Measurements from ENCODE around the gene TSPAN11.

The TSPAN11 gene

DNA sequence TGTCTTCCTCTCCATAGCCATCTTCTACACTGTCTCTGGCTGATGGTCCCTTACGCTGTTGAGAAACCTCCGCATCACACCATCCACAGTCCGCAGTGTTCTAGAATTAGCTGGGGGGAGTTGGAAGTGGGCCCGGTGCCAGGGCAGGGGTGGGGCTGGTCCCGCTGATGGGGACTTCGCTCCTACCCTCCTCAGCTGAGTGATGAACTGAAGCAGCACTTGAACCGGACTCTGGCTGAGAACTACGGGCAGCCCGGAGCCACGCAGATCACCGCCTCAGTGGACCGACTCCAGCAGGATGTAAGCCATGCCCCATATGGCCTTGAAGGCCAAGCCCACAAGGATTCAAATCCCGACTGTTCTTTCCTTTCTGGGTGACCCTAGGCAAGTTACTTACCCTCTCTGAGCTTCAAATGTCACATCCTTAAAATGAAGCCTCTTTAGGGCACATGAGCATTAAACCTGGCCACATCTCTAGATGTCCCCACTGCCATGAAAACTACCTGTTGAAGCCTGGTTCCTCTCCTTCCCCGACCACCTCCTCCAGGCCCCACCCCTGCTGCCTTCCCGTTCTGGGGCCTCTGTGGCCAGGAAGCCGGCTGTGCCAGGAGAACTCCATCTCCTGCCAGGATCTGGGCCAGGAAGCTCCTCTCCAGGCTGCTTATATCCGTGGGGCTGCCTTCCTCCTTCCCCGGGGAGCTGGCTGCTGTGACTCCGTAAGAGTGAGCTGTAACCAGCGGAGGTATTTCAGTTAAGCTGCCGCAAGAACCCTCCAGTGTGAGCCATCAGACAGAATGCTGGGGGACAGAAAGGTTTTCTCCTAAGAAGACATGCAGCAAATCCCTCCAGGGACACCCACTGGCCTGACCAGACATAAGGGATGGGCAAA lies 53.1 kb downstream of the TSPAN11 start:
- H3K36me3 ChIP-seq (ENCODE audit: insufficient read depth, low read length): no peaks in the 10 kb centered on the region
- H3K4me2 ChIP-seq (ENCODE audit: low read depth, low read length, poor library complexity, severe bottlenecking): no peak overlapping the region
- no peak overlapping the region for H3K4me3 ChIP-seq (ENCODE audit: low read length, poor library complexity, severe bottlenecking)
- H3F3A ChIP-seq (ENCODE audit: low read depth): no peaks in the 10 kb centered on the region
- no peaks in the 10 kb centered on the region for H3K79me2 ChIP-seq (ENCODE audit: insufficient read depth, low read length)
- no peaks in the 10 kb centered on the region for H3K27me3 ChIP-seq (ENCODE audit: insufficient read depth, low read length, poor library complexity, severe bottlenecking)
- TF ChIP-seq EZH2phosphoT487 (IDR thresholded peaks at IDR 0.05; ENCODE audit: borderline replicate concordance): no peak
- TF ChIP-seq, protein P1, sequence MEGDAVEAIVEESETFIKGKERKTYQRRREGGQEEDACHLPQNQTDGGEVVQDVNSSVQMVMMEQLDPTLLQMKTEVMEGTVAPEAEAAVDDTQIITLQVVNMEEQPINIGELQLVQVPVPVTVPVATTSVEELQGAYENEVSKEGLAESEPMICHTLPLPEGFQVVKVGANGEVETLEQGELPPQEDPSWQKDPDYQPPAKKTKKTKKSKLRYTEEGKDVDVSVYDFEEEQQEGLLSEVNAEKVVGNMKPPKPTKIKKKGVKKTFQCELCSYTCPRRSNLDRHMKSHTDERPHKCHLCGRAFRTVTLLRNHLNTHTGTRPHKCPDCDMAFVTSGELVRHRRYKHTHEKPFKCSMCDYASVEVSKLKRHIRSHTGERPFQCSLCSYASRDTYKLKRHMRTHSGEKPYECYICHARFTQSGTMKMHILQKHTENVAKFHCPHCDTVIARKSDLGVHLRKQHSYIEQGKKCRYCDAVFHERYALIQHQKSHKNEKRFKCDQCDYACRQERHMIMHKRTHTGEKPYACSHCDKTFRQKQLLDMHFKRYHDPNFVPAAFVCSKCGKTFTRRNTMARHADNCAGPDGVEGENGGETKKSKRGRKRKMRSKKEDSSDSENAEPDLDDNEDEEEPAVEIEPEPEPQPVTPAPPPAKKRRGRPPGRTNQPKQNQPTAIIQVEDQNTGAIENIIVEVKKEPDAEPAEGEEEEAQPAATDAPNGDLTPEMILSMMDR (conservative IDR thresholded peaks at IDR 0.05; ENCODE audit: low read length): no peak
- no peaks in the 10 kb centered on the region for H3K4me1 ChIP-seq (ENCODE audit: insufficient read depth, low read length, poor library complexity, severe bottlenecking)
- H4K20me1 ChIP-seq (ENCODE audit: insufficient read depth, low read length, poor library complexity, severe bottlenecking): no peaks in the 10 kb centered on the region
- H3K9ac ChIP-seq (ENCODE audit: low read depth, low read length, poor library complexity, severe bottlenecking): no peak overlapping the region
- no peak overlapping the region for H2AFZ ChIP-seq (ENCODE audit: low read length)
- H3K9me2 ChIP-seq (replicated peaks; ENCODE audit: low read depth, low read length): no peaks in the 10 kb centered on the region
- H3K9me3 ChIP-seq (ENCODE audit: insufficient read depth, low read depth, low read length): no peaks in the 10 kb centered on the region

DNA sequence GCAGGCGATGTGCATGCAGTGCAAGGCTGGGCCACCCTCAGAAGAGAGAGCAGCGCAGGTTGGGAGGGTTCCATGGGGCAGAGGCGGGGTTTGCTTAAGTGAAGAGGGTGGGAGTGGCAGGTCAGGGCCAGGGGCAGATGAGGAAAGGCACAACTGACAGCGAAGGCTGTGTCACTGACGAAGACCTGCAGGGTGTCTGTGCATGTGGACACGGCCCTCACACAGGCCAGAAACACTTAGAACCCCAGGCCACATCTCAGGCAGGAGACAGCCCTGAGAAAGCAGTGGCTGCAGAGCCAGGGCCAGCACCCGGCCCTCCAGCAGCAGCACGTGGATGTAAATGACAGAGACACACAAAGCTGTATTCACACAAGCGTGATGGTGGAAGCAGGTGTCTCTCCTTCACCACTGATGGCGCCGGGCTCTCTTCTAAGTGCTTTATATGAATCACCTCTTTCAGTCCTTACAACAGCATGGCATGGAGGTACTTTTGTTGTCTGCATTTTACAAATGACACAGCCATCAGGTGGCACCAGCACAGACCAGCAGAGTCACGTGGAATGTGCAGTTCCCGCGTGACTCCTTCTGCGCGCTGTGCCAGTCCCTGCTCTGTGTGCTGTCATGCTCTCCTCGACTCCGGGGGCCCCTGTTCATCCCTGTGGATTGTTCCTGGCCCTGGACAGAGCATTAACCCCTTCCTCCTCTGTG lies 54.6 kb downstream of the TSPAN11 start:
- Histone ChIP-seq H3K9me2 (replicated peaks; ENCODE audit: low read depth, low read length) (no peaks in the 10 kb centered on the region), H3K9ac (ENCODE audit: low read depth, low read length, poor library complexity, severe bottlenecking) (no peak overlapping the region), H3K4me2 (ENCODE audit: low read depth, low read length, poor library complexity, severe bottlenecking) (no peak overlapping the region), H2AFZ (ENCODE audit: low read length) (no peak overlapping the region), H3K4me1 (ENCODE audit: insufficient read depth, low read length, poor library complexity, severe bottlenecking) (no peaks in the 10 kb centered on the region), H3K79me2 (ENCODE audit: insufficient read depth, low read length) (no peaks in the 10 kb centered on the region), H3K27me3 (ENCODE audit: insufficient read depth, low read length, poor library complexity, severe bottlenecking) (no peaks in the 10 kb centered on the region), H3F3A (ENCODE audit: low read depth) (no peaks in the 10 kb centered on the region), H3K4me3 (ENCODE audit: low read length, poor library complexity, severe bottlenecking) (no peak overlapping the region), H4K20me1 (ENCODE audit: insufficient read depth, low read length, poor library complexity, severe bottlenecking) (no peaks in the 10 kb centered on the region), H3K9me3 (ENCODE audit: insufficient read depth, low read depth, low read length) (no peaks in the 10 kb centered on the region), H3K36me3 (ENCODE audit: insufficient read depth, low read length) (no peaks in the 10 kb centered on the region)
- TF ChIP-seq, protein P1 (conservative IDR thresholded peaks at IDR 0.05; ENCODE audit: low read length): no peak
- TF ChIP-seq EZH2phosphoT487 (IDR thresholded peaks at IDR 0.05; ENCODE audit: borderline replicate concordance): no peak

DNA sequence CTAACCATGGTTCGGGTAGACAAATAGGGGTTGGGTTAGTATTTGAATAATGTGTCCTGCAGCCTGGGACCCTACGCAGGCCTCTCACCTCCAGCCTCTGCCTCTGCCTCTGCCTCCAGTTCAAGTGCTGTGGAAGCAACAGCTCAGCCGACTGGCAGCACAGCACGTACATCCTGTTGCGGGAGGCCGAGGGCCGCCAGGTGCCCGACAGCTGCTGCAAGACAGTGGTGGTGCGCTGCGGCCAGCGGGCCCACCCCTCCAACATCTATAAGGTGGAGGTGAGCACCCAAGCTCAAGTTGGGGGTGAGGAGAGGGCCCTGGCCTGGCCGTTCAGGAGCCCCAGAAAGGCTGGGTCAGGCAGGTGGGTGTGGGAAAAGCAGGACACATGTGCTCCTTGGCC lies 55.9 kb downstream of the TSPAN11 start:
- Histone ChIP-seq H2AFZ (ENCODE audit: low read length) (no peak overlapping the region), H3K27me3 (ENCODE audit: insufficient read depth, low read length, poor library complexity, severe bottlenecking) (no peaks in the 10 kb centered on the region), H4K20me1 (ENCODE audit: insufficient read depth, low read length, poor library complexity, severe bottlenecking) (no peaks in the 10 kb centered on the region), H3K9me2 (replicated peaks; ENCODE audit: low read depth, low read length) (no peaks in the 10 kb centered on the region), H3K36me3 (ENCODE audit: insufficient read depth, low read length) (no peaks in the 10 kb centered on the region), H3K4me3 (ENCODE audit: low read length, poor library complexity, severe bottlenecking) (no peak overlapping the region), H3K4me2 (ENCODE audit: low read depth, low read length, poor library complexity, severe bottlenecking) (no peak overlapping the region), H3K79me2 (ENCODE audit: insufficient read depth, low read length) (no peaks in the 10 kb centered on the region), H3K4me1 (ENCODE audit: insufficient read depth, low read length, poor library complexity, severe bottlenecking) (no peaks in the 10 kb centered on the region), H3K9me3 (ENCODE audit: insufficient read depth, low read depth, low read length) (no peaks in the 10 kb centered on the region), H3K9ac (ENCODE audit: low read depth, low read length, poor library complexity, severe bottlenecking) (no peak overlapping the region), H3F3A (ENCODE audit: low read depth) (no peaks in the 10 kb centered on the region)
- TF ChIP-seq, protein P1 (conservative IDR thresholded peaks at IDR 0.05; ENCODE audit: low read length): no peak
- no peak for TF ChIP-seq EZH2phosphoT487 (IDR thresholded peaks at IDR 0.05; ENCODE audit: borderline replicate concordance)
